GM19043 (cell line): ENCODE results near the gene CA10.

Experiments
- ATAC-seq: cut with Tn5 transposase; IDR thresholded peaks from one replicate; pipeline ENCODE4 v1.9.1; 2021; ENCODE audit warnings: low read depth; ENCODE audit not compliant: unreplicated experiment

Gene CA10

DNA sequence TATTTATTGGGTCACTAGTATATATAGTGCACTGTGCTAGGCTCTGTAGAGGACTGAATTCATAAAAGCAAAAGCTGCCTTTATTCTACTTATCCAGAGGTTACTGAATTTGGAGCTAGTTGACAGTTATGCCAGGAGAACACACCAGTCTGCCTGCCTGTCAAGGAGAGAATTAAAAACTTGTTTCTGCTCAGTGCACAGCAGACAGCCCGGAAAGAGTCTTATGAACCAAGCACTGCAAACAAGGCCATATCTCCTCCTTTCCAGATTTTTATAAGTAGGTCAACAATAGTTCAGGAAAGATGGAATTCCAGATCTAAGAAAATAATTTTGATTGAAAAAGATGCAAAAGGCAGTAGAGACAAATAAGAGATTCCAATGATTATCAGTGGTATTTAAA is 267.8 kb downstream of the CA10 start:
- no peak for ATAC-seq

DNA sequence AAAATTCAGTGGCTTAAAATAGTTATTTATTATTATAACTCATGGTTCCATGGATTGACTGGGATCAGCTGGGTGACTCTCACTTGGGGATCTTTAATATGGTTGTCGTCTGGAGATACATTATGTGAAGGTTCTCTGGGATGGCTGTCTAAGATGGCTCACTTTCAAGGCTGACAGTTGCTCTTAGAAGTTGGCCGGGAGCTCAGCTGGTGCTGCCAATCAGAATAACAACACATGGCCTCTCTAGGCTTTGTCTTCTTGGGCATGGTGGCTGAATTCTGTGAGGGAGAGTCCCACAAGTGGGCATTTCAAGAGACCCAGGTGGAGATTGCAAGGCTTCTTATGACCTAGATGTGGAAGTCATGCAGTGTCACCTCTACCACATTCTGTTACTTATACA is 269.7 kb downstream of the CA10 start:
- no peak for ATAC-seq

DNA sequence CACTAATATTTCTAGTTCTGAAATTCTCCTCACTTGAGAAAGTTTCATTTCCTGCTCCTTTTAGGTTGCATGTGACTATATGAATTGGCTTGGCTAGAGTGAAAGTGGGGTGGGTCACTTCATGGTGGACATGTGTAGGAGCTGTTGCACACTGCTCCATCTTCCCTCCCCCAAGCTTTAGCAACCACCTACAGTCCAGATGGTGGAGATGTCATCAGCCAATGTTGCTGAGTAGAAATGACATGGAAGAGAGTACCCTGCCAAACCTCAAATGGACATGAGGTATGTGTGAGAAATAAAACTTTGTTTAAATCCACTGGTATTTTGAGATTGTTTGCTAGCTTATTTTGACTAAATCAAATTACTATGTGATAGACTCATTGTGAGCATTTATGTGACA is 281.5 kb downstream of the CA10 start:
- no peak for ATAC-seq

DNA sequence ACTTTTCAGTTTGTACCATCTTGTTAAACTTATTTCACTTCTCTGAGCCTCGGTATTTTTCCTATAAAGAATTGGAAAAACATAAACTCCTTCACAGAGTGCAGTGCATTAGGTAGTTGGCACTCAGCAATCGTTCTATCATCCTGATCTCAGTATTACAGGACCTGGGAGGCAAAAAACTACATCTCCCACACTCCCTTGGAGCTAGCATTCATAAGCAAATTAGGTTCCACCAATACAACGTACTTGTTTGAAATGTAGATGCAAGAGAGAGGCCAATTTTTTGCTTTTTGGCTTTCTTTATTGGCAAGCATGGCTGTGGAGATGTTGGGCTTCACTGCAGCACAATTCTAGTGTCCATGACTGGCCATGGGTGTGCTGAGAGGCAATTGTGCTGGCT is 285.2 kb downstream of the CA10 start:
- ATAC-seq = no peak

DNA sequence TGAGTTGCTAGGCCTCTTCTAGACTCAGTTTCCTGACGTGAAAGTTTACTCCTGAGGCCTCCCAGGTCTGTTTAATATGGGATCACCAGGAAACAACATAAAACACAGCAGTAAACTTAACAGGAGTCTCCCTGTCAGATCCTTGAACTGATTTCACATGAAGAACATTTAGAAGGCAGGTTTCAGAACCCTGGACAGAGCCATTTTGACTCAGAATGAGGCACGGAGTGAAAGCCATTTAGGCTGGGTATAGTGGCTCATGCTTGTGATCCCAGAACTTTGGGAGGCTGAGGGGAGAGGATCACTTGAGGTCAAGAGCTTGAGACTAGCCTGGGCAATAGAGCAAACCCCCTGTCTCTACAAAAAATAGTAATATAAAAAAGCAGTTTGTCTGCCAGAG is 289.1 kb downstream of the CA10 start:
- no peak for ATAC-seq

DNA sequence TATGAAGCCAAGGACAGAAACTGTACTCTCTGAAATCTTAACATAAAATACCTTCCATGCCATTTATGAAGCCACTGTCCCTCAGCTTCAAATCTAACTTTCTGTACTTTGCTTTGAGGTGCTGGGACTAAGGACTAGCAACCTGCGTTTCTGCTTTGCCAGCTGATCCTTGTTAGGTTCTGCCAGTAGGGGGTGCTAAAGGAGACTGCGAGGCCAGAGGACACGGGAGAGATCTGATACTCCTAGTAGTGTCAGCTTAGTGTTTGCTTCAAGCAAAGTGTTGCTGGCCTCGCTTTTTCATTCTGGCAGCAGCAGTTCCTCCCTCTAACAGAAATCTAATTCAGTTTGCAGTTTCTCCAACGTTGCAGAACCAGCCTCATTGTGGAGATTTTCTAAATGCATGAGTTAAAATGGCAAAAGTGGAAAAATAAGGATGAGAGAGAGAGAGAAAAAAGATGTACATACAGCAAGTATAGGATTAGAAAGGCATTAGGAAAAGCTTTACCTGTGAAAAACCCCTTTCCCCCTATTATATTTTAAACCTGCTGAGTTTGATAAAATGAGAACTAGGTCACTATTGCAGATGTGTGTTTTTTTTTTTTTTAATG is 297.5 kb downstream of the CA10 start:
- ATAC-seq = no peak

DNA sequence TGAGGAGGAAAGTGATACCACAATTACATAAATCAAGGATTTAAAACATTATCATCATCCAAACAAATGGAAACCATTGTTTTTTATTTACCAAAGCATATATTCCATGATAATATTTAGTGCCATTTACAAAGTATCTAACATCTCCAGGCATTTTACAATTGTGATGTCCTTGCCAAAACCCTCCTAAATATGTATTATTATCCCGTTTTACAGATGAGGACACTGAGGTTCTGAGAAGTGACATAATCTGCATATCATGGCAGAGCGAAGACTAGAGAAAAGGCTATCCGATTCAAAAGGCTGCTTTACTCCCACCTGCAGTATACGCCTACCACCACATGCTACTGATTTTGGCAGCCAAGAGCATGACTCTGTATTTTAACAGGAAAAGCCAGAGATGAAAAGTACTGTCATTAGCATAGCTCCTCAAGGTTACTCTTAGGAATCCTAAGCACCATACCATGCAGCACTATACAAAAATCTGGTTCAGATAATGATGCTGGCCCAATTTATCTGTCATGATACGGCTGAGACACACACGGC is 301.4 kb downstream of the CA10 start:
- ATAC-seq = no peak

DNA sequence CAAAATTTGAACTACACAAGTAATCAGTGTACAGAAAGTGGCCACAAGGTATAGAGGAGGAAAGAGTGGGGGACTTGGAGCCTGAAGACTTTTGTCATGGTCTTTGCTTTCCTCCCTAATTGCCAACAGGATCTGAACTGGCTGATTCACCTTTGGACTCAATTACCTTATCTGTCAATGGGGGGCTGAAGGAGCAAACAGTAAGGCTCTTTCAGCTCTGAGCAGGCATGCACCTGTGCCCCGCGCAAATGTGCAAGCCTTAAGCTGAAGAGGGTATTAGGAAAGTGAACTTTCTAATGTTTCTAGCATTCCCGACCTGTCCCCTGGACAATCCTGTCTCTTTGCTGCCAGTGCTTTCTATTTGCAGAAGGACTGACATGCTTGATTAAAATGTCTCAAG is 302.7 kb downstream of the CA10 start:
- no peak for ATAC-seq

DNA sequence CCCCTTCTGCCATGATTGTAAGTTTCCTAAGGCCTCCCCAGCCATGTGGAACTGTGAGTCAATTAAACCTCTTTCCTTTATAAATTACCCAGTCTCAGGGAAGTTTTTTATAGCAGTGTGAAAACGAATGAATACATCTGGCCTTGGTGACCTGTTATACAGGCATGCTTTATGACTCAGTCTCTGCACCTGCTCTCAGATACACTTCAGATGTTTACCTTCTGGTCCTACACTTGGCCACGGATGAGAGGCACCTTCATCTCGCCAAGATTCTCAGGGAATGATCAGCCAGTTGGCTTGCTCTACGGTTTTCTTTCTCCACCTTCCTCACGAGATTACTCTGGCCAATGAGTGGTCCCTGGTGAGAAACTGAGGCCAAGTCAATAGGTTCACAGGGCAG is 304.7 kb downstream of the CA10 start:
- ATAC-seq = no peak

DNA sequence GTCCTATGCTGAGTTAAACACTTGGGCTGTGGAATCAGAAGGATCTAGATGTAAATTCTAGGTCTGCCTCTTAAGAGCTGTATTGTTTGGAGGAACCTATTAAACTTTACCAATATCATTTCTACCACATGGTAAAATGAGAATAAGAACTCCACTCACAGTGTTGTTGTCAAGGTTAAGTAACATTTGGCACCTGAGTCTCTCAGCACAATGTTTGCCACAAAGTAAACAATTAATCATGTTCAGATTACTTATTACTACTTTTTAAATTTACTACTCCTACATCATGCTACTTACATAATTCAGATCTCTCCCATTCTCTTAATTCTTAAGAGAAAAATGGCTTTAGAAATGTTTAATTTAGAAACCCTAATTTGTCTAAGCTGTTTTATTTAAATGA is 305.9 kb downstream of the CA10 start:
- ATAC-seq = no peak

DNA sequence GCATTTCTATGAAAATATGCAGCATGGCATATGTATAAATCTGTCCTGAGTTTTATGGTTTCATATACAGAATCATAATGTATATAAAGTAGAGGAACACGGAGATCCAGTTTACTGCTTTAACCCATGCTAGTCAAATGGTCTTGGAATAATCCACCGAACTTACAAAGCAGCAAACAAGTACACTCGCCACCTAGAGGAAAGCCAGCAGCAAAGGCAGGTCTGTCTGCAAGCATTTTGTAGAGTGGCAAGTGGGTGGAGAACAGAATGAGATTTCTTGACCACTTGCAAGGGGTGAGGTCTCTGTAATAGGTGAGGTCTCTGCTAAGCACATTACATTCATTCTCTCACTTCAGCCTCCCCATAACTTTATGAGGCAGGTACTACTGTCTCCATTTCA is 308.3 kb downstream of the CA10 start:
- no peak for ATAC-seq

DNA sequence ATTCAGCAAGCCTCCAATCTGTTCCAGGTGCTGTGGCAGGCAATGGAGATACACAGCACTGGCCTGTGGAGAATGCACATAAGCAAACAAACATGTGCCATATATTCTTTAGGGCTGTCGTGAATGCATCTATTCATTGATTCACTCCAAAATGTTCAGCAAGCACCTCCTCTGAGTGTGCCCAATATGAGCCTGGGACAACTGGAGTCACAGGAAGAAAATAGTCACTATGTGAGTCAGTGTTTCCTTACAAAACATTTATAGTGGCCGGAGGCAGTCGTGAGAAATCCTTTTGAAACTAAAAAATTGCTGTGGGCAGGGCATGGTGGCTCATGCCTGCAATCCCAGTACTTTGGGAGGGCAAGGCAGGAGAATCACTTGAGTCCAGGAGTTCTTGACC is 310.1 kb downstream of the CA10 start:
- ATAC-seq = no peak

DNA sequence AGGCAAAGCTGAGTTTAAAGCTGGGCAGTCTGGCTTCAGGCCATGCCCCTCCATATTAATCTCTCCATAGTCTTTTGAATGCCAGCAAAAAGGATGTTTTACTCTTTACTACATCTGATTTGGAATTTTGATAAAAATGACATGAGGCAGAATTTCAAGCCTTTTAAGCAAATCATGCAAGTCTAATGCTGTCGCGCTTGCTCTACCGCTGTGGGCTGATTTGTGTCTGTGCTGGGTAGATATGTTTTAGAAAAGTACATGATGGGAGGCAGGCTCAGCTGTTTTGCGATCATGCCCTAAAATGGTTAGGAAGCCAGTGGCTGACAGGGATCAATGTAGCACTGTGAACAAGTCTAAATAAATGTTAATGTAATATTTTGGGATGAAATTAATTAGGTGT is 311.9 kb downstream of the CA10 start:
- ATAC-seq = no peak

DNA sequence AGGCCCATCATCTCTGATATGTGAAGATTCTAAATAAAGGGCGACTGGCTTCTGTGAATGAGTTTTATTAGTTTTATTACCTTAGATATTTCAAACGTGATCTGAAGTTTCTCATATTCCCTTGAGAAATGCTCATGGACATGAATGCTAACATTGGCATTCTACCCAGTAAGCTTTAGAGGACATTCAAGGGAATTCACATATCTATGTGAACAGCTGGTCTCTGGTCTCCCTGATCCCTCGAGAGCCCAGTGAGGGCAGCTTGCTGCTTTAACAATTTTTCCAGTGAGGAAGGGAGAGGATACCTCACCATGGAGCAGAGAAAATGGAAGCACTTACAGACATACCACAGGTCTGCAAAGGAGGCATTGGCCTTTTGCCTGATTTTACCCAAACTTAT is 312.7 kb downstream of the CA10 start:
- no peak for ATAC-seq

DNA sequence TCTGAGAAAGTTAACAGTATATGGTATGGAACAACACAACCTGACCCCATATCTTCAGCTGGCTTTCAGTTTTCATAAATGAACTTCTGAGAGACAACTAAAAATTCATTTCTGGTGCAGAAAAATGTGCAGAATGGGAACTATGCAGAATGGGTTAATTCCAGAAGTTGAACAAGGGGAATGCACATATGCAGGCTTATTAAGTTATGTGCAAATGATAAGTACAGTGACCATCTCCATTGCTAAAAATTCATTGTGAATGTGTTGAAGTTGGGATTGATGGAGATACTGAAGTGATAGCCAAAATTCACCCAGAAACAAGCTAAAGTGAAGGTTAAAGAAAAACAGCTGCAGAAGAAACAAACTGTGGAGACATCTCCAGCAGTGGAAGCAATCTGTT is 315.8 kb downstream of the CA10 start:
- no peak for ATAC-seq

DNA sequence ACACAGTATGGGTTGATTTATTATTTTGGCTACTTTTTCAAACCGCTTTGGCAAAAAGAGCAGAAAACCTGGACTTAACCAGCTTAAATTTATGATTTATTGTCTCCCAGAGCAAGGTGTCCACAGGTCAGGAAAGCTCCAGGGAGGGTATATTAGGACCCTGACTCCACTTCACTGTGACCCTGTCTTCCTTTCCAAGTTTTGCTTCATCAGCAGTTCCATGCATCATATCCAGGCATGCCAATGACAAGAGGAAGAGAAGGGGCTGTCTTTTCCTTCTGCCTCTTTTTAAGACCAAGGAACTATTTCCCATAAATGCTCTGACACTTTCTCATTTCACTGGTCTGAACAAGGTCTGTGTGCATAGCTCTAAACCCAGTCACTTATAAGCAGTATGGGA is 316.8 kb downstream of the CA10 start:
- ATAC-seq = no peak

DNA sequence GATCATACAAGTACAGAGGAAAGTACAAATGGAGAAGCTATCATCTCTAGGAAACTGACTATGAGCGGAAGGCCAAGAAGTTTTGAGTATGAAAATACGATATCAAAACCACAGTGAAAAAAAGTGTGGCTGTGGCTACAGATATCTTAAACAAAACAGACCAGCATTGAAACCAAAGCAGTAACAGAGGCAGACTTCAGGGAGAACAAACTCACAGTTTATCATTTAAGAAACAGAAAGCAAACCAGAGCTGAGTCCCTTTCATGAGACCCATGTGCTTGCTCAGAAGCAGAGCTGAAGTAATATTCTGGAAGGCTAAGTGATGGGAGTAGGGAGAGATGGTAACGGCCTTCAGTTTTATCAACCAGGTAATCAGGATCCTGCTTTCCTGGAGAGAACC is 317.8 kb downstream of the CA10 start:
- no peak for ATAC-seq

DNA sequence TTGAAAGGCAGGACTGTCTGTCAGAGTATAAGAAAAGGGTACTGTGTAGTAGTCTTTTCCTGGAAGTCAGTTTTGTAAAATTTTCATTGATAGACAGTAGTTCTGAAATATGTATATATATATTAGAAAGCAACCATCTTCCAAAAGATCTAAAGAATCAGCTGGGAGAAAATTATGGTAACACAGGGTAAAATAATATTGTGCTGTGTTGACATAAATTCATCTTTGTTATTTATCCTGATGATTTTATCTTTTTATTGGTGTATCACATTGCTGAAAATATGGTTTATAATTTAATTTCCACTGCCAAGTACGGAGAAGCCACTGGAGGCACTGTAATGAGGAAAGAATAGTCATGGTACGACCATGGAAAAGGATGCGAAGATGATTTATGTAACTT is 324.9 kb downstream of the CA10 start:
- no peak for ATAC-seq

DNA sequence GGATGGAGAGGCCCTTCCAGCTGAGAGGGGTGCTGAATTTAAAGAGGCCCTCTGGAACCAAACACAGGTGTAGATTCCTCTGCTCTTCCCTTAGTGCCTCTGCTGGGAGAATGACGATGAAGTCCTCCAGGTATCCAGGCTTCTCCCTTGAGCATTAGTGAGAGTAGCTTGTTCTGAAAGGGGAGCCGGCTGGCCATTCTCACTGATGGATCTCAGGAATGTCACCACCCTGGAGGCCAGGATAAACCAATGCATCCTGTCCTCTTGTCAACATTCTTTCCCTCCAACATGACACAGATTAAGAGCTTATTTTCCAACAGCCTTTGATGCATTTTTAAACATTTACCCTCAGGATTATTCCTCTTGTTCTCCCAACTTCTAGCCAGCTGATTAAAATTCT is 325.5 kb downstream of the CA10 start:
- no peak for ATAC-seq

DNA sequence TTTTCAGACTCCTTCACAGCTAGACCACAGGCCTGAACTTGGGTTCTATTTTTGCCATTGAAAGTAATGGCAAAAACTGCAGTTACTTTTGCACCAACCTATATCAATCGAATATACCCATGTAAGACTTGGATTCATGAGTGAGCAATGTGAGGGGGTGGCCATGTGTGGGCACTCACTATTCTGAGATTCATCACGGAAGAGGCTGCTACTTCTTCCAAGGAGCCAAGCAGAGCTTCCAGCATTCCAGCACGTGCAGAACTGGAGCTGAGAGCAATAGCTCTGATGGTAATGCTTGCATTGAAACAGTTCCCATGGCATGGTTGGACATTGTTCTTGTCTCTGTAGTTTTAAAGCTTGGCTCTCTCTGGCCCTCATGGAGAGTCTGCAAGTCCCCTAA is 327.6 kb downstream of the CA10 start:
- no peak for ATAC-seq

DNA sequence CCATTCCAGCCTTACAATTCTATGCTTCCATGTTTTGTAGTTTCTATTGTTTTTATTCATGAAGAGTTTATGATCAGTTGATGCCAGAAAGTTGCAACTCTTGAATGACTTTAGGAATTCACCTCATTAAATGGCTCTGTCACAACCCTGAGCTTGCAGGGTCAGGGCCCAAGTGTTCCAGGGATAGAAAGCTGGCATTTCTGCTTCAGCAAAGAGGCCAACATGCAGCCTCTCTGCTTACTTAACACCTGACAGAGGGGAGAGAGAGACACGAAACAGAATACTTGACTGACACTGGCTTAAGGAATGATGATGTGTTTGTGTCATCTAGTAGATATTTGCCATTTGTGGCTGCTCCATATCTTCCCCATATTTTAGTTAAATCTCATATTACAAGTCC is 328.1 kb downstream of the CA10 start:
- no peak for ATAC-seq

DNA sequence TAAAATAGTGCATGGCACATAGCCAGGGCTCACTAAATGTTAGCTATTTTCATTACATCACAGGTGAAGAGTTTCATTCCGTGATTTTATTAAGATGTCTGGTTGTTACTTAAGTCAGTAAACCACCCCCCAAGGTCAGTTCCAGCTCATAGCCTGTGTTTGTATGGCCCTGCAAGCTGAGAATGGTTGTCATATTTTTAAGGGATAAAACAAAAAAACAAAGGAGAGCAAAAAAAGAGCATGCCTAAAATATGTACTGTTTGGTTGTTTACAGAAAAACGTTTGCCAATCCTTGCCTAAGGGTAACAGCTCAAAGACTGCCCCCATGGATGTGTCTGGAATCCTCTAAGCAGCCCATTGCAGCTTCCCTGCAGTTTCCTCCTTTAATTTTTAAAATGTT is 329.6 kb downstream of the CA10 start:
- ATAC-seq = no peak

DNA sequence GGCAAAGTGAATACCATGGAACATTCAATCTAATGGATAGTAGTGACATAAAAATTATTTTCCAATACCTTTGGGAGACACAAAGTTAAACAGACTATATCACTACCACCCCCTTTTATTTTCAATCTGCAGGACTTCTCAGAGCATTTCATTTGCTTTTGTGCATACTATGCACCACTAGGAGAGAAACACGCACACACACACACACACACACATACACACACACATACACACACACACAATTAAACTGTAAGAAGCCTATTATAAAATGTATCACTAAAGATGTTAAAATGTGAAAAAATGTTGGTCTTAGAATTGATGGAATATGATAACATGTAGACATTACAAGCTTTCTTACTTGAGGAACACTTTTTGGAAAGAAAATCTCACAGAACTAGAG is 331.4 kb downstream of the CA10 start:
- ATAC-seq = no peak
